Measurements from ENCODE around the gene LENG8.

Gene LENG8

DNA sequence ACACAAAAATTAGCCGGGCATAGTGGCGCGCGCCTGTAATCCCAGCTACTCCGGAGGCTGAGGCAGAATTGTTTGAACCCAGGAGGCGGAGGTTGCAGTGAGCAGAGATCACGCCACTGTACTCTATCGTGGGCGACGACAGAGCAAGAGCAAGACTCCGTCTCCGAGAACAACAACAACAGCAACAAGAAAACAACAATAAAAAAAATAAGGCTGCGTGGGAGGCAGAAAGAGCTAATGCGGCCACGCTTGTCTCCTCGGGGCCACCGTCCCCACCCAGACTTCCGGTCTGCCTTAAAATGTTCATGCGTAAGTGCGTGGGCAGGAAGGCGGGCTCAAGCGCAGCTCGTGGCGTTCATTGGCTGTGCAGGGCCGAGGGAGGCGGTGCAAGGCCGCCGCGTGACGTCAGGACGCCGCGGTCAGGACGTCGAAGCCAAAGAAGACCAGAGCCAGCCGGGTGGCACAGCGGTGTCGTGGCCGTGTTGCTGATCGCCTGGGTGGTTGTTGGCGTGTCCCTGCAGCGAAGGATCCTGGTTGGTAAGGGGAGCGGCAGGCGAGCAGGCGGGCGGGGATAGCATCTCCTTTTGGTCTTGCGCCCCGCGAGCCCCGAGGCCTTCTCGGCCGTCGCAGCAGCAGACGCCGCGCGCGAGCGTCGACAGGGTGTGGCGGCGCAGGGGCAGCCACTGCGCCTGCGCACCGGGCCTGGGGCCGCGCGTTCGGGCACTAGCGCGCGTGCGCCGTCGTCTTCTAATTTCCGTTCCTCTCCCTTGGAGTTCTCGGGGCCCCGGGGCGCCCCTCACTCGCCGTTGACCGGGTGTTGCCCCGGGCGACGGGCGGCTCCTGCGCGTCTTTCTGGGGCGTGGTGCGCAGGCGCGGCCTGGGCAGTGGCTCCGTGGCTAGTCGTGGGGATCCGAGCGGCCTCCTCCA lies at the start of gene LENG8:
Gene LENG8 (plus strand): TSS at position 426 of the 927 bp plus-strand sequence. CDS start 2,146 bp downstream, outside the sequence.
- DNase-seq (ENCODE audit: low read depth), result peak; percentile 96

DNA sequence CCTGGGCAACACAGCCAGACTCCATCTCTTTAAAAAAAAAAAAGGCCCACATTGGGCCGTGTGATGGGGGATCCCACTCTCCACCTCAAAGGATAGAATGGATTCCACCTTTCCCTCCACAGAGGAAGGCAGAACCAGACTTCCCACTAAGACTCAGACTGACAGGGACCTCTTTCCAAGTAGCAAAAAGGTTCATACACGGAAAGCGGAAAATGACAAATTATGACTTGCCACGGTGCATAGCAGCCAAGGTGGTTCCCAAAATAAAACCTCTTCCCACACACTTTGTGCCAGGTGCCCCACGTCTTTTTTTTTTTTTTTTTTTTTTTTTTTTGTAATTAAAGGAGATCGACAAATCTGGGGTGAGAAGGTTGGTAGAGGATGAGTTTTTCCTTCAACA lies 48.1 kb upstream of the LENG8 start:
- DNase-seq (ENCODE audit: low read depth), result no peak

GRCh38 chr19:54403054-54403453 lies 45.9 kb upstream of the LENG8 start:
- DNase-seq (ENCODE audit: low read depth), result no peak

DNA sequence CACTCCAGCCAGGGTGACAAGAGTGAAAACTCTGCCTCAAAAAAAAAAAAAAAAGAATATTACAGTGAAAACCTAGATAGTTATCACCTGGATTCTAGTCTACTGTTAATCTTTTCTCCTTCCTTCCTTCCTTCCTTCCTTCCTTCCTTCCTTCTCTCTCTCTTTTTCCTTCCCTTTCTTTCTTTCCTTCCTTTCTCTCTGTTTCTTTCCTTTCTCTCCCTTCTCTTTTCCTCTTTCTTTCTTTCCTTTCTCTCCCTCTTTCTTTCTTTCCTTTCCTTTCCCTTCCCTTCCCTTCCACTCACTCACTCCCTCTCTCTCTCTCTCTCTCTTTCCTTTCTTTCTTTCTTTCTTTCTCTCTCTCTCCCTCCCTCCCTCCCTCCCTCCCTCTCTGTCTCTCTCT lies 43.4 kb upstream of the LENG8 start:
- DNase-seq (ENCODE audit: low read depth), result no peak

- DNase-seq (ENCODE audit: low read depth), result no peak
Measured at GRCh38 chr19:54407780-54408179, 41.2 kb upstream of the LENG8 start.

- DNase-seq (ENCODE audit: low read depth), result no peak
Measured at GRCh38 chr19:54408456-54409026, 40.5 kb upstream of the LENG8 start.

DNA sequence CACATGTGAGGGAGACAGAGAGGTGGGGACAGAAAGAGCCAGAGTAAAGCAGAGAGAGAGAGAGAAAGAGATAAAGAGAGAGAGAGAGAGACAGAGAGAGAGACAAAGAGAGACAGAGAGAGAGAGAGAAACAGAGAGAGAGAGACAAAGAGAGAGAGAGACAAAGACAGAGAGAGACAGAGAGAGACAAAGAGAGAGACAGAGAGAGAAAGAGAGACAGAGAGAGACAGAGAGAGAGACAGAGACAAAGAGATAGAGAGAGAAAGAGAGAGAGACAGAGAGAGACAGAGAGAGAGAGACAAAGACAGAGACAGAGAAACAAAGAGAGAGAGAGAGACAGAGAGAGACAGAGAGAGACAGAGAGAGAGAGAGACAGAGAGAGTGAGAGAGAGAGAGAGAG lies 38.0 kb upstream of the LENG8 start:
- no peak for DNase-seq (ENCODE audit: low read depth)

DNA sequence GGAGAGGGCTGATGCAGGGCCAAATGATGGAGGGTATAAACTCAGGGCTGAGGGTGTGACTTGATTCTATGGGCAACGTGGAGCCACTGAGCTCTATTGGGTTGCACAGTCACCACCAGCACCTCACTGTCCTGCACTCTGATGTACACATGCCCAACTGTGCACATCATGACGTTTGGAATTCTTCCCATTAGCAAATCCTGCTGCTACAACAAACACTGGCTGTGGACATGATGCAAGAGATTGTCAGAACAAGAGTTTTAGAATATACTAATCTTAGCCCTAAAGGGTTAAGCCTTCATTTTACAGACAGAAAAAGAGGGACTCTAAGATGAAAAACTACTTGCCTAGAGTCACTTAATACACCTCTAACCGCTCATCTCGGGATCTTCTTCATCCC lies 36.1 kb upstream of the LENG8 start:
- no peak for DNase-seq (ENCODE audit: low read depth)

DNA sequence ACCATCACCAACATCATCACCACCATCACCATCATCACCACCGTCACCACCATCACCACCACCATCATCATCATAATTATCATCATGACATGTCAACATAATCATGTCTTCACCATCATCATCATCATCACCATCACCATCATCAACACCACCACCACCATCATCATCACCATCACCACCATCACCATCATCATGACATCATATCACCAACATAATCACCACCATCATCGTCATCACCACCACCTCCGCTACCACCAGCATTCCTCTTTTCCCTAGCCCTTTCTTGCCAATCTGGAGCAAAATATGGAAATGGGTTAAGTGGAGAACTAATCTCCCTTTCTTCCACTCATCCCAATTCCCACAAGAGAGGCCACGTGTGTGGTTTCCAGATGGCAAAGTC lies 34.8 kb upstream of the LENG8 start:
- no peak for DNase-seq (ENCODE audit: low read depth)

DNA sequence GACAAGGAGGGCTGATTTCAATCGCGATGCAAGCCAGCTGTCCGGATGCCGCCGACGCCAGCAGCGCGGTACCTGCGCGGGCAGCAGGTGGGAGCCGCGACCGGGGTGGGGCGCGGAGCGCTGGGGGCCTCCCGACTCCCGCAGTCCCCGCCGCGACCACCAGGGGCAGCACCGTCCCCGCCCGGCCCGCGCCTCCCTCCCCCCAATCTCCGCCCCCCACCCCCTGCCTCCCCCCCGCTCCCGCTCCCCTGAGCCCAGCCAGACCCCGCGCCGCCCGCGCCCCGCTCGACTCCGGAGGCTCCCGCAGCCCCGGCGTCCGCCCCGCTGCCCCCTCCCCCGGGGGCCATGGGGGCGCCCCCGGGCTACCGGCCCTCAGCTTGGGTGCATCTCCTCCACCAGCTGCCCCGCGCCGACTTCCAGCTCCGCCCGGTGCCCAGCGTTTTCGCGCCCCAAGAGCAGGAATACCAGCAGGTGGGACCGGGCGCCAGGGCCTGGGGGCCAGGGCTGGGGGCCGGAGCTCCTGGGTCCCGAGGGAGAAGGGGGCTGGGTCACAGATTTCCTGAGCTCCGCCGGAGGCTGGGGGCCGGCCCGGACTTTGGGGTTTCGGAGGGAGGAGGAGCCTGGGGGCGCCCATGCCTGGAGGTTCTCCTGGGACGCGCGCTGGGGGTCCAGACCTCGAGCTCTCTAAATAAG lies 33.6 kb upstream of the LENG8 start, which contains the start of gene TTYH1:
Gene TTYH1 (plus strand): TSS at position 257 of the 693 bp plus-strand sequence. CDS start 89 bp downstream, at position 346.
- no peak for DNase-seq (ENCODE audit: low read depth)

GRCh38 chr19:54415901-54416673 lies 32.9 kb upstream of the LENG8 start:
- DNase-seq (ENCODE audit: low read depth), result no peak

GRCh38 chr19:54416695-54417491 lies 32.1 kb upstream of the LENG8 start:
- no peak for DNase-seq (ENCODE audit: low read depth)

DNA sequence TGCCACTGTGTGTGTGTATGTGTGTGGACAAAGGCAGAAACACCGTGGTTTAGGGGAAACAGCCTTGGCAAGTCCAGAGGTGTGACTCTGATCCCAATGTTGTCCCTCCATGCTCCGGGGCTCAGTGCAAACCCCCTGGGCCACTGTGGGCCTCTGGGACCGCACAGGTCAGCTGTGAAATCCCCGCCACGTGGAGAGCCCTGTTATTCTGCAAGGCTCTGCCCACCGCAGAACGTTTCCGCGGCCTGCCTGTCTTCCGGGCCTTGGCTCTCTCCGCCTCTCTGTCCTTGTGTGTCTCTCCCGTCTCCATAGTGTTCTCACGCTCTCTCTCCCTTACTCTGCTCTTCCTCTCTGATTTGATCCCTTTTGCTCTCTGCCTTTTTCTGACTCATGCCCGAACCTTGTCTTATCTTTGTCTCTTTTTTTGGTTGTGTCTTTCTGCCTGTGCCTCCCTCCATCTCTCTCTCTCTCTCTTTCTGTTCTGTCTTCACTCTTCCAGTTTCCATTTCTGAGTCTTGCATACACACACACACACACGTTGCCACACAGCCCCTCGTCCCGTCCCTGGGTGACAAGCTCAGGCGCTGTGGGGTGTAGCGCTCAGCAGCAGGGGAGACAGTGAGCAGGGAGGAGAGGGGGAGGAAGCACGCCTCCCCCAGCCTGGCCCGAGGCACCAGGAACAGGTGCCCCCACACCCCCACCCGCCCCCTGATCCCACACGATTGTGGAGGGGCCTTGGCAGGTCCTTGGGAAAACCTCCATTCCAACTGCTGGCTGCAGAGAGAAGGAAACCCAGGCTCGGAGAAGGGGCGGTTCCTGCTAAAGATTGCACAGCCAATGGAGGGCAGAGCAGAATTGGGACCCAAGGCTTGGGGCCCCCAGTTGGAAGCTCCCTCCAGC lies 30.7 kb upstream of the LENG8 start:
- peak; percentile 16 for DNase-seq (ENCODE audit: low read depth)

DNA sequence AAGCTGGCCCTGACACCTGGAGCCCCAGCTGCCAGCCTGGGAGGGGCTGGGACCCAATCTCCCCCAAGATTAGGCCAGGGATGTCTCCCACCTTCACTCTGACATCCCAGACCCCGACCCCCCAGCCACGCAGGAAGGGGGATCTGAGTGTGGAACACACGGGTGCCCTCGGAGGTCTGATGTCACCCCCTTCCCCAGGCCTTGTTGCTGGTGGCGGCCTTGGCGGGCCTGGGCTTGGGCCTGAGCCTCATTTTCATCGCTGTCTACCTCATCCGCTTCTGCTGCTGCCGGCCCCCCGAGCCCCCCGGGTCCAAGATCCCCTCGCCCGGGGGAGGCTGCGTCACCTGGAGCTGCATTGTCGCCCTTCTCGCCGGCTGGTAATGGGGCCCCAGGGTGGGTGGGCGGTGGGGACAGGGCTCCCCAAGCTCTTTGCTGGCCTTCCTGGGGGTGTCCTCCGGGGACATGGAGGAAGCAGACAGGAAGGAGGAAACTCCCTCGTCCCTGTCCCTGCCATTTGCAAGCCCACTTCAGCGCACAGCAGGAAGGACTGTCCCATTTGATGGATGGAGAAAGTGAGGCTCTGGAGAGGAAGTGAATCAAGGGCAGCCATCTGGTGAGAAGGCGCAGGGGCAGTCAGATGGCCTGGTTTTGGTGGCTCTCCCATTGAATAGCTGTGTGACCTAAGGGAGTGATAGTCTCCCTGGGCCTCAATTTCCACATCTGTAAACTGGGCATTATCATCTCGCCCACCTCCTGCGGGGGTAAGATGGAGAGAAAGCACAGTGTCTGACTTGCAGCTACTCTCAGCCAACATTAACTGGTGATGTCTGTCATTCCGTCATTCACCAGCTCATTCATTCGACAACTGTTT lies 29.8 kb upstream of the LENG8 start:
- no peak for DNase-seq (ENCODE audit: low read depth)

DNA sequence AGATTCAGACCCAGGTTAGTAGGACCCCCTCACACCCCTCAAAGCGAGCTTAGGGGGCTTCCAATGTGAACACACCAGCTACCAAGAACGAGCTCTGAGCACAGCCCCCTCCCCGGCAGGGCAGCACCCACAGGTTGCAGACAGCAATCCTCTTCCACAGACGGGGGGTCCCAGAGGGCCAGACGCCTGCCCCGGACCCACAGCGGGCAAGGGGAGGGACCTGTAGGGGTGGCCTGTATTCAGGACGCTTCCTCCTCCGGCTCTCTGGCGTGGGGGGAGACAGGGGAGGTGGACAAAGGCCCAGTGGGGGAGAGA lies 29.0 kb upstream of the LENG8 start:
- no peak for DNase-seq (ENCODE audit: low read depth)

DNA sequence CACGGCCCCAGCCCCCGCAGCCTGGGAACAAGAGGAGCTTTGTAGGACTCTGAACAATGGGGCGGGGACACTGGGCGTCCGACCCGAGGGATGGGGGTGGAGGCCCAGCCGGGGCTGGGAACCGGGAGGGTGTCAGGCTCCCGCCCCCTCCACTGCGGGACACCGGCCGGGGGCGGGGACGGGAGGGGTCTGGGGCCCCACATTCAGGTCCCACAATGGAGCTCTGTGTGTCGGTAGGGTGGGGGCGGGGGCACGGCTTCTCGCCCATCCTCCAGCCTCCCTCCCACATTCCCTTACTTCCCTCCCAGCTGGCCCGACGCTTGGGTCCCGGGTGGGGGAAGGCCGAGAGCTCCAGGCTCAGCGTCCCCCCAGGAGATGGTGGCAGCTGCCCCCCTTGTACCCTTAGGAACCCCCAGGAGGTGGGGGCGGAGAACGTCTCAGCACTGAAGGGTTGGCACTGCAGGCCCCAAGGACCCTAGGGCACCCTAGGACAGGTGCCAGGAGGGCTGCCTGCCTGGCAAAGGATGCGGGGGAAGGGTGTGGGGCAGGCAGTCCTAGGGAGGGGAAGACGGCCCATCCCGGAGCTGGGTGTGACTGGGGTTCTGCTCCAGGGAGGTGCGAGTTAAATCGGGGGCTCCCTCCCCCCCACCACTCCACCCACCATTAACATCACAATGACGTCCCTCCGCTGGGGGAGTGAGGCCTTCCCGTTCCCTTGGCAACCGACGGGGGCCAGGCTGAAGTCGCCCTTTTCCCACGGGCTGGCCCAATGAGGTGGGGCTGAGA lies 28.4 kb upstream of the LENG8 start:
- no peak for DNase-seq (ENCODE audit: low read depth)

GRCh38 chr19:54421169-54421516 lies 27.9 kb upstream of the LENG8 start:
- DNase-seq (ENCODE audit: low read depth), result no peak

- DNase-seq (ENCODE audit: low read depth), result no peak
Measured at GRCh38 chr19:54421521-54421920, 27.5 kb upstream of the LENG8 start.

DNA sequence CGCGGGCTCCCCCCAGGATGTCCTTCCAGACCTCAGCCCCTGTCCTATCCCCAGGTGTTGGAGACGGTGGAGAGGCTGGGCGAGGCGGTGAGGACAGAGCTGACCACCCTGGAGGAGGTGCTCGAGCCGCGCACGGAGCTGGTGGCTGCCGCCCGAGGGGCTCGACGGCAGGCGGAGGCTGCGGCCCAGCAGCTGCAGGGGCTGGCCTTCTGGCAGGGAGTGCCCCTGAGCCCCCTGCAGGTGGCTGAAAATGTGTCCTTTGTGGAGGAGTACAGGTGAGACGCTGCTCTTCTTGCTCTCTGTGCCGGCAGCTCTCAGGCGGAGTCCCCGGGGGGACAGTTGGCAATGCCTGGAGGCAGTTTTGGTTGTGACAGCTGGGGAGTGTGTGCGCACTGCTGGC lies 26.9 kb upstream of the LENG8 start:
- DNase-seq (ENCODE audit: low read depth), result no peak

All from ELR (cell line).